Fibroblast of gingiva (primary cell): ENCODE data around the gene RHEBL1.

ENCODE experiments used
- DNase-seq: peaks from one replicate; pipeline ENCODE4 v3.0.0-alpha.2; 2011; ENCODE audit warnings: low read depth

Gene RHEBL1

GRCh38 chr12:49069507-49070346 is at the start of gene RHEBL1:
TSS of gene RHEBL1 (minus strand) at chr12:49069979. CDS start at chr12:49069785, 194 bp downstream.
- DNase-seq = peak; percentile 93

- DNase-seq = no peak
Measured at GRCh38 chr12:49111206-49111605, 41.4 kb upstream of the RHEBL1 start.

GRCh38 chr12:49110464-49111155 is 40.8 kb upstream of the RHEBL1 start, which contains the start of gene LMBR1L:
TSS of gene LMBR1L (minus strand) at chr12:49110847. CDS start at chr12:49110555, 292 bp downstream.
- peak; percentile 98 for DNase-seq

- no peak for DNase-seq
Measured at GRCh38 chr12:49109641-49110463, 40.1 kb upstream of the RHEBL1 start.

- DNase-seq = no peak
Measured at GRCh38 chr12:49108958-49109404, 39.2 kb upstream of the RHEBL1 start.

- no peak for DNase-seq
Measured at GRCh38 chr12:49105504-49106084, 35.8 kb upstream of the RHEBL1 start.

GRCh38 chr12:49104822-49105221 is 35.0 kb upstream of the RHEBL1 start:
- DNase-seq = no peak

- no peak for DNase-seq
Measured at GRCh38 chr12:49100380-49100779, 30.6 kb upstream of the RHEBL1 start.

GRCh38 chr12:49098703-49099102 is 28.9 kb upstream of the RHEBL1 start:
- DNase-seq = no peak

GRCh38 chr12:49098035-49098451 is 28.3 kb upstream of the RHEBL1 start:
- no peak for DNase-seq

GRCh38 chr12:49097381-49097780 is 27.6 kb upstream of the RHEBL1 start:
- DNase-seq = no peak

GRCh38 chr12:49094975-49095365 is 25.2 kb upstream of the RHEBL1 start:
- DNase-seq = no peak

- no peak for DNase-seq
Measured at GRCh38 chr12:49094160-49094974, 24.6 kb upstream of the RHEBL1 start, which contains the start of gene DHH. TSS of gene DHH (minus strand) at chr12:49094801. CDS start at chr12:49094512, 289 bp downstream.

- no peak for DNase-seq
Measured at GRCh38 chr12:49093792-49094159, 24.0 kb upstream of the RHEBL1 start.

- no peak for DNase-seq
Measured at GRCh38 chr12:49092816-49093406, 23.1 kb upstream of the RHEBL1 start.

GRCh38 chr12:49092086-49092815 is 22.5 kb upstream of the RHEBL1 start:
- DNase-seq = no peak

- no peak for DNase-seq
Measured at GRCh38 chr12:49091836-49092085, 22.0 kb upstream of the RHEBL1 start.

GRCh38 chr12:49091056-49091835 is 21.5 kb upstream of the RHEBL1 start:
- no peak for DNase-seq
